ENCODE measurements around the gene RPL38.

RPL38 gene

DNA sequence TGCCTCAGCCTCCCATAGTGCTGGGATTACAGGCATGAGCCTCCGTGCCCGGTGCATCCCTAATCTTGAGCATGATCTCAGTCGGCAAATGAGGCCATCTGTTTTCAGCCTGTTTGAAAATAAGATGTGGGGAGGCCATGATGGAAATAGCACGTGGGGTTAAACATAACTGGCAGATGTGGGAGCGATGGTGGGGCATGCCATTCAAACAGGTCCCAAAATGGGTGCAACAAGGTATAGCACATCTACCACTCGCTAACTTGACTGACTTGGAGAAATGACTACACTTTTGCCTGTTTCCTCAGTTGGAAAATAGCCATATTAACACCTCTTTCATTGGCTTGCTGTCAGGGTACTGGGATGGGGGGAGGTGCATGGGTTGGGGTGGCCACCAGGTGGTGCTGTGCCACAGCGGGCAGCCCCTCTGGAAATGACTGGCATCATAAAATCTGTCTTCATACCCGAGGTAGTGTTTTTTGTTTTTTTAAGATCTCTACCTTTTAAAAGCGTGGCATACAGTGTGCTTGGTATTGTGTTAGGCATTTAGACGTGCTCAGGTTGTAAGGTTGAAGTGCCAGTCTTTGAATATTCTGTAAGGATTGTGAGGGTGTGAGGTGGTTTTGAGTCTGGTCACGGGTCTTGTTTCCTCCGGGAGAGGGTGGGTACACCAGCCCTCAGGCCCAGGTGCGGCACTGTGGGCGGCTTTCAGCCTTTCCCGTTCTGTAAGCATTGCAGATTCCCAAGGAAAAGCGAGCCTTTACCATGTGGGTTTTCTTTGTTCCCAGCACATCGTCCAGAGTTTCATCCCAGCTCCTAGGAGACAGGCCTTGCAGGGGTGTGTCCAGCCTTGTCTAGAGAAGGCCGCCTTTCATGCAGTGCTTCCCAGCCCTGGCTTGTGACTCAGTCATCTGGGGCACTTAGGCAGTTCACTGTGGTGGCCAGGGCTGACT is 7.0 kb downstream of the RPL38 start:
- H3K4me3 ChIP-seq (ENCODE audit: low read length) = no peak overlapping the region

GRCh38 chr17:74211141-74211911 is 7.8 kb downstream of the RPL38 start:
- TF ChIP-seq ZNF274 (IDR thresholded peaks at IDR 0.05; ENCODE audit: low read depth, low read length) = no peak
- no peak overlapping the region for H3K4me3 ChIP-seq (ENCODE audit: low read length)

More for the DNA sequence above, 7.0 kb downstream of the RPL38 start:
- no peak for TF ChIP-seq ZNF274 (IDR thresholded peaks at IDR 0.05; ENCODE audit: low read depth, low read length)

GRCh38 chr17:74211912-74212208 is 8.4 kb downstream of the RPL38 start:
- TF ChIP-seq ZNF274 (IDR thresholded peaks at IDR 0.05; ENCODE audit: low read depth, low read length) = no peak
- H3K4me3 ChIP-seq (ENCODE audit: low read length) = no peak overlapping the region; the same call in 1 of the 2 replicates

DNA sequence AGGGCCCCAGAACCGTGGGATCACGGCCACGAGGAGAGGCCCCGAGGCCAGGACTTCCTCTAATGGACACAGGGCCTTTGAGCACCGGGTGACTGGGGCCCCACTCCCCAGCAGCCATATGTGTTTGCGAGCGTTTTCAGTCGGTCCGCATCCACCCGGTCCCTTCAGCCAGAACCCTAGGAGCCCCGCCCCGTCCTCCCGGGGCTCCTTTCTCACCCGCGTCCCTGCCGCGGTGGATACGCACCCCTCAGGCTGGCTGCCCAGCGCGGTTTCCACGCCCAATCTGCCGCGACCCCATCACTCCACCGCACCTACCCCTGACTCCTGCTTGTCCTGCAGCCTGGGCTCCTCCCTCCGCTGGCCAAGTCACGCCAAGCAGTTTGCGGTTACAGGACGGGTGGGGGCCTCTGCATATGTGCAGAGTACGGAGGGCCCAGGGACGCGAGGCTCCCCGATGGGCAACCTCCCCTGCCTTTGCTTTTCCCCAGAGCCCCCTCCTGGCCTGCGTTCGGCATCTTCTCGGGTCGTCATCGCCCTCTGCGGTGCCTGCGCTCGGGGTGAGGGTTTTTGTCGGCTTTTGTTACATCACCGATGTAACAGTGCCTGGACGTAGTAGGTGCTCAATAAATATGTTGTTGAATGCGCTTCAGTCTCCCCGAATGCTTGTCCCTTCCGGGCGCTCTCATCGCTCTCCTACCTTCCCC is 8.9 kb downstream of the RPL38 start:
- no peak for TF ChIP-seq ZNF274 (IDR thresholded peaks at IDR 0.05; ENCODE audit: low read depth, low read length)
- H3K4me3 ChIP-seq (ENCODE audit: low read length) = peak overlapping the region; percentile 27; the same call in 1 of the 2 replicates

- H3K4me3 ChIP-seq (ENCODE audit: low read length) = peak within 1 kb of the TSS; percentile 48
- no peak for TF ChIP-seq ZNF274 (IDR thresholded peaks at IDR 0.05; ENCODE audit: low read depth, low read length)
Observed at GRCh38 chr17:74212913-74213791, 9.7 kb downstream of the RPL38 start, which contains the start of gene TTYH2. TTYH2 (plus strand) TSS chr17:74213571; CDS start chr17:74213588, 17 bp downstream.

DNA sequence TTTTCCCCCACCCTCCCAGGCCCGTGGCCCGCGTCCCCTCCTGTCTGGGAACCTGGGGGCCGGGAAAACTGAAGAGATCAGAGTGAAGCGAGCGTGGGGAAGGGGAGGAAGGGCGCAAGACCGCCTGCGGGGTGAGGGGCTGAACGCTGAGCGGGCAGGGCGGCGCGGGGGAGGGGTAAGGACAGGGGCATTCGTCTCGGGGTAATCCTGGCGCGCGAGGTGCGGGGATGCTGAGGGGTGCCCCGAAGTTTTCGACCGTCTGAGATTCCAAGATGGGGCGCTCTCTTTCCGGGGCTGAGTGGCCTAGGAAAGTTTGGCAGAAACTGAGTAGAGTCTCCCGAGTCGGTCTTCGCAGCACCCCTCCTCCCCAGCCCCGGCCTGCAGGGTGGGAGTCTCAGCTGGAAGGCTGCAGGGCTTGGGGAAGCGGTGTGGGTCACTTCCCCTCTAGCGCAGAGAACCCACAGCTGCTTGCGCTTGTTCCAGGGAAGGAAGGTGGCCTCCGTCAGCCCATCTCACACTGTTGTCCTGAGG is 10.4 kb downstream of the RPL38 start:
- H3K4me3 ChIP-seq (ENCODE audit: low read length) = peak overlapping the region; percentile 48
- no peak for TF ChIP-seq ZNF274 (IDR thresholded peaks at IDR 0.05; ENCODE audit: low read depth, low read length)

- H3K4me3 ChIP-seq (ENCODE audit: low read length) = peak overlapping the region; percentile 48; the same call in 1 of the 2 replicates
- no peak for TF ChIP-seq ZNF274 (IDR thresholded peaks at IDR 0.05; ENCODE audit: low read depth, low read length)
Observed at GRCh38 chr17:74214484-74215341, 11.2 kb downstream of the RPL38 start.

DNA sequence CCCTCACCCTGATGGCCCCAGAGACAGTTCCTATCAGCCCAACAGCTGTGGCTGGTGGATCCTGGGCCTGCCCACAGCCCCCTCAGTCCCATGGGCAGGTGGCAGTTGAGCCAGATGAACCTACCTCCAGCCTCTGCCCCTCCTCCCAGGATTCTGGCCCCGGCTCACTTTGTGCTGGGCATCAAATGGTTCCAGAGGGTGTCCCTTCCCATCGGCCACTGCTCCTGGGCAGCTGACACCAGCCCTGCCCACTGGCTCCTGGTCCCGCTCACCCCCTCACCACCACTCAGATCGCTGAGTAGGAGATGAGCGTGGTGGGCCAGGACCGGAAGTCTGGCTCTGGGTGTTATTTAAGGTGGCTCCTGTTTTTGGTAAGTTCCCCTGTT is 11.9 kb downstream of the RPL38 start:
- H3K4me3 ChIP-seq (ENCODE audit: low read length) = no peak overlapping the region
- TF ChIP-seq ZNF274 (IDR thresholded peaks at IDR 0.05; ENCODE audit: low read depth, low read length) = no peak

- H3K4me3 ChIP-seq (ENCODE audit: low read length) = no peak overlapping the region
- TF ChIP-seq ZNF274 (IDR thresholded peaks at IDR 0.05; ENCODE audit: low read depth, low read length) = no peak
Observed at GRCh38 chr17:74216505-74216904, 13.0 kb downstream of the RPL38 start.

GRCh38 chr17:74217037-74217730 is 13.7 kb downstream of the RPL38 start:
- no peak for TF ChIP-seq ZNF274 (IDR thresholded peaks at IDR 0.05; ENCODE audit: low read depth, low read length)
- H3K4me3 ChIP-seq (ENCODE audit: low read length) = no peak overlapping the region

DNA sequence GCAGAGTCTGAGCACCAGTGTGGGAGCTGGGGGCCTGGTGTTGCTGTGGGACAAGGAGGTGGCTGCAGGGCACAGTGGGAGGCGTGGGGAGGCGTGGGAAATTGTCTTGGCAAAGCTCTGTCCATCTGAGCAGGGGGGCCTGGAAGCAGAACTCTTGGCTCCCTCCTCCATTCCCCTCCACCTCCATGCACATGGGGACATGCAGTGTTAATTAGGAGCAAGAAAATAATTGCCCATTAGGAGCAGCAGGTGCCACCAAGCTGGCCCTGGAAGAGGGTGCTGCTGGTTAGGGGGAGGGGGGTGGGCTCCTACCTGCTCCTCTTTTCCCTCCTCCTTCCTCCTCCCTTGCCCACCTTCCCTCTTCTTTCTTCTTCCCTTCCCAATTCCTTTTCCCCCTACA is 14.4 kb downstream of the RPL38 start:
- TF ChIP-seq ZNF274 (IDR thresholded peaks at IDR 0.05; ENCODE audit: low read depth, low read length) = no peak

DNA sequence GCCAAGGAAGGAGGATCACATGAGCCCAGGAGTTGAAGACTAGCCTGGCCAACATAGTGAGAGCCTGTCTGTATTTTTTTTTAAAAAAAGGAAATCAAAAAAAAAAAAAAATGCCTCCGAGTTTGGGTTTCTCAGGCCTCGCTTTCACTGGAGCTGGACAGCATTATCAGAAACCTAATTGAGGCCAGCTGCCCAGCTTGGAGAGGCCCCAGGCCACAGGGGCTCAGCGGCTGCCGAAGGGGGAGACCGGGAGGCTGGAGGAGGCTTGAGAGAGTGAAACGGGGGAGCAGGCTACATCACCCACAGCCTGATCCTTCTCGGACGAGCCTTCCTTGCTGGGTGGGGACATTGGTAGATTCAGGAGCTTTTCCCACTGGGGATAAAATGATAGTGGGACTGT is 15.0 kb downstream of the RPL38 start:
- no peak overlapping the region for H3K4me3 ChIP-seq (ENCODE audit: low read length)
- no peak for TF ChIP-seq ZNF274 (IDR thresholded peaks at IDR 0.05; ENCODE audit: low read depth, low read length)

More for the DNA sequence above, 14.4 kb downstream of the RPL38 start:
- no peak overlapping the region for H3K4me3 ChIP-seq (ENCODE audit: low read length)

All from GM08714 (cell line).